D721Med (cell line): ENCODE measurements around the gene ETV3.
A peak's percentile ranks its signal among the peaks of the same experiment; 100 is the strongest.

Experiments
- DNase-seq: peaks from one replicate; pipeline ENCODE4 v3.0.0; 2011; ENCODE audit warnings: low spot score; ENCODE audit not compliant: insufficient read length
- FAIRE-seq: peaks from 2 replicates; lab custom pipeline; 2011; peaks lifted over from hg19 to GRCh38; lab: Jason Lieb, UNC
- CTCF ChIP-seq: IDR thresholded peaks from 2 replicates; pipeline ENCODE4 v1.5.1; 2012; ENCODE audit warnings: mild to moderate bottlenecking, control low read depth; ENCODE audit not compliant: insufficient read depth; ENCODE audit errors: missing control alignments

The ETV3 gene

DNA sequence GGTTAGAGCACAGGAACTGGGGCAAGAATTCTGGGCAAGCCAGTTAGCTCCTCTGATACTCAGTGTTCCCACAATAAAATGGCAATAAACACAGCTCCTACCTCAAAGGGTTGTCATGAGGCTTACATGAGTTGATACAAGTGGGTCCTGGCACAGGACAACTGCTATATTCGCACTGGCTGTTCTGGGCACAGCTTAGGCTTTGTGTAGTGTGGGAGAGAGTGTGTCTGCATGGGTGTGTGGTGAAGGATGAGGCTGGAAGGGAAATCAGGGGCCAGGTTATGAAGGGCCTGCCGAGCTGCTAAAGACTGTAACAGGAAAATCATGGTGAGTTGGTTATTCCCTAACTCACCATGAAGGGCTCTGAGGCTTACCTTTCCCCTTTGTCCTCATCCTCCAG, 18.7 kb downstream of the ETV3 start:
- TF ChIP-seq CTCF, result no peak
- no peak for FAIRE-seq
- no peak for DNase-seq

DNA sequence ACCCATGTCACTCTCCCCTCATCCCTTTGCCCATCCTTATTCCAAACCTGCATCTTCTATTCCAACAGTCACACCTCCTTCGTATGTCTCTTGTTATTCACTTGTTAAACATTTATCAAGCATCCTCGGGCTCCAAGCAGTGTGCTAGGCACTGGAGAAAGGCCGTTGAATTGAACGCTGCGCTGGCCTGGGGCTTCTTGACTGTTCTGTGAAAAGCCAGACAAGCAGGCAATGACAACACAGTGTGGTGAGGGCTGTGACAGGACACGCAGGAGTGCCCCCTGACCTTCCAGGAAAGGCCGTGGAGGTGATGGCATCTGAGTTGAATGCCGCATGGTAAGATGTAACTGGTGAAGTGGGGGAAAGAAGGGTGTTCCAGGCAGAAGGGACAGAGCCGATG, 19.2 kb downstream of the ETV3 start:
- FAIRE-seq (no peak), DNase-seq (peak; percentile 11)
- TF ChIP-seq CTCF, result no peak

- TF ChIP-seq CTCF, result no peak
- peak; percentile 13 for DNase-seq
- FAIRE-seq, result no peak
Observed at GRCh38 chr1:157117527-157118057, 20.6 kb downstream of the ETV3 start.

DNA sequence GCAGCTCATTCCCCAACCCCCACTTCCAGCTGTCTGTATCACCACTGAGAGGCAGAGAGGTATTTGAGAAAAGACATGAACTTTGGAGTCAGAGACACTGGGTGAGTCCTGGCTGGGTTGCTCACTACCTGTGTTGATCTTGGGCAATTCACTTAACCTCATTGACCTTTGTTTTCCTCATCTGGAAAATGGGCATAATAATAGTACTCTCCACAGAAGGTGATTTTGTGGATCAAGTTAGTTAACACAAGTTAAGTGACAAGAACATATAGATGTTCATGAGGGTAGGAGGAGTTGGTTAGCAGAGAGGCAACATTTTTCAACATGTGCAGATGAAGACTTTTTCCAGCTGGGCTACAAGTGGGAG, 21.5 kb downstream of the ETV3 start:
- DNase-seq, result peak; percentile 6
- TF ChIP-seq CTCF, result no peak
- no peak for FAIRE-seq

DNA sequence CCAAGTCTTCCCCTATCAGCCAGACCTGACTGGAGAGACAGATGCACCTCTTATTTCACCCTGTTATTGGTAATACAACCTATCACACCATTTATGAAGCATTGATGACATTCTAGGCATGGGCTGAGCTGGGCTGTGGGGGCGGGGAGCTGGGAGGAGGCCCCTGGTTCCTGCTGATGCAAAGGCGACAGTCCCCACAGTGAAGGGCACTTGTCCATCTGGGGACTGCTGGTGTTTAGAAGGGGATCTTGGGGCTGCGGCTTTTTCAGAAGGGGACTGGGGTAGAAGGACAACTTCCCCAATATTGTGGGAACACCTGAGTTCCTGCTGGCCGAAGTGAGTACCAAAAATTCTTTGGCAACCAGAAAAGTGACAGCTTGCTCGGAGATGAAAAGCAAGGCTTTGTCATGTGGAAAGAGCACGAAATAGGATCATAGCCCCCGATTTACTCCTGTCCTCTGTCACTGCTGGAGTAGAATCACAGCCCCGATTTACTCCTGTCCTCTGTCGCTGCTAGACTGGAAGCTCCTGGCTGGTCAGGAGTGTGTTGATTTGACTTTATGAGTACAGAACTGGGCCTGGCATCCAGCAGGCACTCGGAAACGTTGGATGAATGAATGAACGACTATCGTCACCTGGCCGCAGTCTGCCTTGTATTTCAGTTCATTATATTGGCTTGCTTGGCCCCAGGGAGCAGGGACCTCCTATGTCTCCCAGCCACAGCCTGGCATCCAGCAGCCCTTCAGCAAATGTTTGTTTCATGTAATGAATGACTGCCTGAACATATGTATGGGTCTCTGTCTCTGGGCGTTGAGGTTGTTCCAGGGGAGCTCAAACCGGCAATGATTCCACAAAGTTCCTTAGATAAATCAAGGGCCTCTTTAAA, 22.1 kb downstream of the ETV3 start:
- DNase-seq (peak; percentile 13), FAIRE-seq (no peak)
- no peak for TF ChIP-seq CTCF

DNA sequence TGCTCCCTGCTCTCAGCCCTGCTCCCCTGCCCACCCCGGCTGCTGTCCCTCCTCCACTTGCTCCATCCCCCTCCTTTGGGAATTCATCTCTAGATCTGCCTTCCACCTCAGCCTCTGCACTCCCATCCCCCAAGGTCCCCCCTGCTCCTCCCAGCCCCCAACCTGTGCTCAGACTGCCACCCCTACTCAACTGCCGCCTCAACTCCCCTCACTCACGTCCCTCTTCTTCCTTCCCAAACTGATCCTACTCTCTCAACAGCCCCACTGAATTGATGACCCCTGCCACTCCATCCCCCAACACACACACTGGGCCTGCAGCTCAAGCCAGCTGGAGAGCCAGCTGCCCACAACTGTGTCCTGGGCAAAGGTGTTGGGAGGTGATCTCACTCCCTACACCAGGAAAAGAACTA, 22.8 kb downstream of the ETV3 start:
- FAIRE-seq, result no peak
- DNase-seq, result peak; percentile 18

More for the DNA sequence above, 22.8 kb downstream of the ETV3 start:
- no peak for TF ChIP-seq CTCF
